T47D (cell line): ENCODE results near the gene CYTIP.

Experiments
- DNase-seq, 2 experiments: peaks; one replicate each; pipeline versions ENCODE4 v3.0.0 to v3.0.0-alpha.2; 2011 to 2012; ENCODE audit warnings: low read depth in 1 of 2, low spot score in 1 of 2
- JUND ChIP-seq: IDR thresholded peaks from 2 replicates; pipeline ENCODE4 v1.6.1; 2012; ENCODE audit warnings: low read depth
- in situ Hi-C: cut with HindIII; loops from 2 replicates; pipeline ENCODE4 v1.10.0; 2016; ENCODE audit warnings: low sequenced_read_pairs, low pct_unique_long_range_greater_than_20kb

CYTIP gene

DNA sequence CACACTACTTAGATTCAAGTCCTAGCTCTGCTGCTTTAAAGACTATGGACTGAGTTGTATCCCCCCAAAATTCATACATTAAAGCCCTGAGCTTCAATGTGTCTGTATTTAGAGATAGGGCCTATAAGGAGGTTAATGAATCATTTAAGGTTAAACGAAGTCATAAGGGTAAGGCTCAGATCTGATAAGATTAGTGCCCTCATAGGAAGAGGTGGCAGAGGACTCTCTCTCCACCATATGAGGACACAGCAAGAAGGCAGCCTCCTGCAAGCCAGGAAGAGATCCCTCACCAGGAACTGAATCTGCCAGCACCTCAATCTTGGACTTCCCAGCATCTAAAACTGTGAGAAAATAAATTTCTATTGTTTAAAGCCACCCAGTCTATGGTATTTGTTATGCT, 3.1 kb upstream of the CYTIP start:
- in situ Hi-C loops = no loop called here
- no peak for TF ChIP-seq JUND
- DNase-seq = no peak

DNA sequence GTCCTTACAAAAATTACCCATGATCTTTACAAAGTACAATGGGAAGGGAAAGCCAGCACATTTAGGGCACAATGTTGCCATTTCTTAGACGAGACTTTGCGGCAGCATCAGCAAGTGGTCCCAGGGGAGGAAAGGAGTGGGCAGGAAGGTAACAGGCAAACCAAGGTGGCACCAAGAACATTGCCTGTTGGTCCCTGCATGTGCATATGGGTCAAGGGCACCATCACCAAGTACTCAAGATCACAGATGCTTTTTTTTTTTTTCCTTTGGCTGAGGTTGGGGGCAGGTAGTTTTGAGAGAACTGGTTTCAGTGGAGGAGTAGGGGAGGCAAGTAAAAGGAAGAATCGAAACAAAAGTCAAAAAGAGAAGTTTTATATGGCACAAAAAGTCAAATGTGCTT, 752 bp upstream of the CYTIP start:
- TF ChIP-seq JUND = no peak
- in situ Hi-C loops = no loop called here
- DNase-seq = no peak

DNA sequence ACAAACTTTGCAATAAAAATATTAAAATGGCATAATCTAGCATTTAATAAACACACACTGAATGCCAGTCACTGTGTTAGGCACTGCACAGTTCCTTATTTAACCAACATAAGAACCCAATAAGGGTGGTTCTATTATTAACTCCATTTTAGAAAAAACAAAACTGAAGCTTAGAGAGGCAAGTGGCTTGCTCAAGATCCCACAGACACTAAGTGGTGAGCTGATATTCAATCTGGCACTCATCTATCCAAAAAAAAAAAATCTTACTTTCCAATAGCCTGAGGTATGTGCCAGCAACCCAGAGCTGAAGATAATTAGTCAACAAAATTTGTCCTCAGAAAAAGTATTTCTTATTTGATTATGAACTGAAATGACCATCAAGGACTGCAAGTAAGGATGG, 799 bp downstream of the CYTIP start:
- TF ChIP-seq JUND = no peak
- no peak for DNase-seq
- in situ Hi-C loops = no loop called here

DNA sequence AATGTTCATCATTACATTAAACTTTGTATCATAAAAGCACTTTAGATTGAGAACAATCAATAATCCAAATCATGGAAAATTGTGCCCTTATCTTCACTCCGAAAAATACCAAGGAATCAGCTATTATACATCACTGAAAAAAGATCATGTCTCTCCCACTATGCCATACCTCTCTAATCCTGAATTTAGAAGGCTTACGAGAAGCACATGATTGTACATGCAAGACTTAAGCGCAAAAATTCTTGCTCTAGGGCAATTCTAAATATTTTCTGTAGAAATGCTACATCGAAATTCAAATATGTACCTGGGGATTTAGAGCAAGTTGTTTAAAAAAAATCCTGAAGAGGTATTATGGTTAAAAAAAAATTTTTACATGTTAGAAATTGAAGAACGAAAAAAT, 1.3 kb downstream of the CYTIP start:
- no peak for DNase-seq
- no peak for TF ChIP-seq JUND
- in situ Hi-C loops = no loop called here

- DNase-seq = no peak
Measured at GRCh38 chr2:157442191-157442590, 1.7 kb downstream of the CYTIP start.

DNA sequence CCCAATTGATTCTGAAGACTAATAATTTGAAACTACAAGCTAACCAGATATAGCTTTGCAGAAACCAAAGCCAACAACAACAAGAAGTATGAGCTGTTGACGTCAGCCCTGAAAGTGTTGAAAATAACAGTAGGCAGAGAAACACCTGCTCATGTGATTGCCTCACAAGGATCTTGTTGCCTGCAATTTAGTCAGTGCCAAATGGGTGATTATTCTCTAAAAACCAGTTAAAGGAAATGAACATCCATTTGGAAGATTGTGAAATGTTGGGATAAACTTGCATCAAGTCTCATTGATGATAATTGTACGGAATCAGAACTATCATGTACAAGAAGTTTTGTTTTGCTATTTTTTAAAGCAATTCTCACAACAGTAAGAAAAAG, 2.8 kb downstream of the CYTIP start:
- TF ChIP-seq JUND = no peak
- in situ Hi-C loops = no loop called here
- no peak for DNase-seq

More at GRCh38 chr2:157442191-157442590, 1.7 kb downstream of the CYTIP start:
- no peak for TF ChIP-seq JUND
- in situ Hi-C loops = no loop called here

- no peak for TF ChIP-seq JUND
- no peak for DNase-seq
- in situ Hi-C loops = no loop called here
Measured at GRCh38 chr2:157440404-157441071, 3.4 kb downstream of the CYTIP start.

DNA sequence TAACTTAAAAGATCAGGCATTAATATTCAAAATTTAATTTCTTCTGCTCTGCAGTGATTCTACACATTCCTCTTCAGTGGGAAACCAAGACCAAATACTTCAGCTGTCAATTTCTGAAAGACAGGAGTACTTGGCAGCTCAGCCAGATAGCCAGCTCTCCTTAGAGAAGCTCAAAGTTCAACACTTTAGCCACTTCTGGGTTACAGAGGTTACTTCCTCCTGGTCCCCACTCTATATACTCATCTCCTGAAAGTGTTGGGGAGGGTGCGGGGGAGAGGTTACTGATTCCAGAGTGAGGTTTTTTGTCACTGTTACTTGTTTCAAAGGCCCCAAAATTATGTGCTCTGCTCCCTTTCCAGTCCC, 4.1 kb downstream of the CYTIP start:
- DNase-seq = no peak
- in situ Hi-C loops = no loop called here
- no peak for TF ChIP-seq JUND

GRCh38 chr2:157438863-157439823, 4.7 kb downstream of the CYTIP start:
- TF ChIP-seq JUND = no peak
- in situ Hi-C loops = no loop called here
- DNase-seq = no peak

DNA sequence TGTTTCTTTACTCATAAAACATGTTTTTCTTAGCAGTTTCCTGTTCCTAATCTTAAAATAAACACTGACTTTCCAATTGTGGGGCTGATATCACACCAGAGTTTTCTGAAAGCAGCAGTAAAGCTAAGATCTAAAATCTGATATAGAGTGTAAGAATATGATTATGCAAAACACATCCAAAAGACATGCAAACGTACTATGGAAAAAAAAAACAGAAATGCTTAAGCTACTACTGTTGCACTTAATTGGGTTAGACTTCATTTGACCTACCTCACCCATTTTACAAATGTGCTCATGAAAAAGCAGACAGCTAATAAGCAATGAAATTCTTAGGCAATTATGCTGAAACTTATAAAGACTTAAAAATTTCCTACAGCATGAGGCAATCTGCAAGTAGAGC, 10.5 kb downstream of the CYTIP start:
- DNase-seq = no peak
- in situ Hi-C loops = no loop called here
- no peak for TF ChIP-seq JUND

- TF ChIP-seq JUND = no peak
- in situ Hi-C loops = no loop called here
Measured at GRCh38 chr2:157432475-157433106, 11.3 kb downstream of the CYTIP start.

GRCh38 chr2:157431176-157431575, 12.7 kb downstream of the CYTIP start:
- no peak for TF ChIP-seq JUND
- in situ Hi-C loops = no loop called here

More at GRCh38 chr2:157432475-157433106, 11.3 kb downstream of the CYTIP start:
- DNase-seq = no peak

More at GRCh38 chr2:157431176-157431575, 12.7 kb downstream of the CYTIP start:
- DNase-seq = no peak
